CD8-positive, alpha-beta memory T cell (primary cell): ENCODE data around the gene TMEM63B. TPM values are rescaled to one million over a fixed set of nuclear protein-coding genes. Genes with fewer than 3 reads are reported as not detected.

ENCODE experiments used
- CTCF ChIA-PET: fragments of 350-600 bp; sonication (Branson Sonifier 250); formaldehyde crosslinking; loops from one replicate; lab custom pipeline; 2021; ENCODE audit warnings: antibody characterized with exemption; lab: Charles Lee
- POLR2A ChIA-PET: fragments of 350-600 bp; sonication (Branson Sonifier 250); formaldehyde crosslinking; loops from one replicate; lab custom pipeline; 2021; ENCODE audit warnings: antibody characterized with exemption; lab: Charles Lee
- DNase-seq, 5 donors: peaks; one replicate each; pipeline versions ENCODE4 v3.0.0 to v3.0.0-alpha.2; 2020 to 2022; ENCODE audit warnings: mixed read lengths in 1 of 5
- H3K27ac ChIP-seq: one replicate; pipeline ENCODE4 v1.7.0; 2013; ENCODE audit warnings: low read depth, mild to moderate bottlenecking, low read length, moderate library complexity
- H3K27me3 ChIP-seq: 2 replicates; pipeline ENCODE4 v1.7.0; 2013; ENCODE audit warnings: low read length, mild to moderate bottlenecking; ENCODE audit not compliant: insufficient read depth, poor library complexity, severe bottlenecking
- H3K36me3 ChIP-seq: 2 replicates; pipeline ENCODE4 v1.7.0; 2013; ENCODE audit warnings: mild to moderate bottlenecking, low read length, moderate library complexity; ENCODE audit not compliant: insufficient read depth
- H3K4me1 ChIP-seq: 2 replicates; pipeline ENCODE4 v1.7.0; 2013; ENCODE audit warnings: mild to moderate bottlenecking, low read length, moderate library complexity; ENCODE audit not compliant: insufficient read depth
- H3K4me3 ChIP-seq: 2 replicates; pipeline ENCODE4 v1.7.0; 2013; ENCODE audit warnings: mild to moderate bottlenecking, low read length
- H3K9me3 ChIP-seq: 2 replicates; pipeline ENCODE4 v1.7.0; 2013; ENCODE audit warnings: mild to moderate bottlenecking, low read length
- H3K27ac Mint-ChIP-seq, 8 donors: one replicate each; pipeline ENCODE4 v1.8.0; 2020 to 2021; ENCODE audit warnings: mixed read lengths in 8 of 8, mild to moderate bottlenecking in 6 of 8, inconsistent platforms in 3 of 8, moderate library complexity in 3 of 8
- H3K27me3 Mint-ChIP-seq, 2 donors: one replicate each; pipeline ENCODE4 v1.8.0; 2020 to 2021; ENCODE audit warnings: mixed read lengths in 2 of 2, mild to moderate bottlenecking in 1 of 2, moderate library complexity in 1 of 2
- H3K36me3 Mint-ChIP-seq, 3 donors: one replicate each; pipeline ENCODE4 v1.8.0; 2020 to 2021; ENCODE audit warnings: mixed read lengths in 3 of 3, inconsistent platforms in 1 of 3, mild to moderate bottlenecking in 1 of 3
- H3K4me1 Mint-ChIP-seq, 3 donors: one replicate each; pipeline ENCODE4 v1.8.0; 2020 to 2021; ENCODE audit warnings: mixed read lengths in 3 of 3, inconsistent platforms in 1 of 3, mild to moderate bottlenecking in 1 of 3
- H3K4me3 Mint-ChIP-seq, 7 donors: one replicate each; pipeline ENCODE4 v1.8.0; 2020 to 2021; ENCODE audit warnings: mixed read lengths in 7 of 7, mild to moderate bottlenecking in 6 of 7, moderate library complexity in 4 of 7, inconsistent platforms in 2 of 7
- H3K9me3 Mint-ChIP-seq, 5 donors: one replicate each; pipeline ENCODE4 v1.8.0; 2020 to 2022; ENCODE audit warnings: mixed read lengths in 5 of 5, mild to moderate bottlenecking in 3 of 5, moderate library complexity in 2 of 5, inconsistent platforms in 1 of 5
- polyA plus RNA-seq: library from polyadenylated mRNA; unstranded; fragments of 300-500 nt; fragmentation: Illumina TruSeq; gene quantifications from one replicate; pipeline ENCODE4 v1.2.3, GENCODE V29; 2021
- total RNA-seq, 2 experiments: library from RNA; stranded (reverse); gene quantifications; one replicate each; pipeline ENCODE4 v1.2.3, GENCODE V29; 2021

The TMEM63B gene
- total and polyA plus RNA-seq, 3 experiments from 2014 or later: 1.9 to 20.3 (median 18.4) TPM

DNA sequence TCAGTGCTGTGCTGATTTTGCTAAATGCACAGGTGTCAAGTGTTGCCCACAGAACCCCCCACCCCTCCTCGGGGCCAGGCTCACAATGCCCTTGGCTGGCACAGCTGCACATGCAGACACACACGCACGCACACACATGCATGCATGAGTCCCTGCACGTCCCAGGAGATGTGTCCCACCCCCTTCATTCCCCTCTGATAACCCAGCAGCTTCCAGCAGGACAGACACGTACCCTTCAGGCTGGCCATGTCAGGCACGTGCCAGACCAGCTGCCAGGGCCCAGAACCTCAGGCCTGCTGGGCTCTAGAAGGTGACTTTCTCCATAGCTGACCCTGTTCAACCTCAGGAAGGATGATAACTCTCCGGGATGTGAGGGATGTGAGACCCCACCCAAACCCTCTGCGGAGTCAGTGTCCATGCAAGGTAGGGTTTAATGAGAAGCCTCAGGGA, 44.5 kb upstream of the TMEM63B start:
- no peak for DNase-seq
- no peak overlapping the region for H3K27ac ChIP-seq
- Mint-ChIP-seq H3K27ac (no peak overlapping the region), H3K27me3 (peaks cover 3 to 8% of the 10 kb centered on the region in 2 donors), H3K4me1 (no peaks in the 10 kb centered on the region), H3K9me3 (no peaks in the 10 kb centered on the region), H3K4me3 (no peak overlapping the region), H3K36me3 (no peaks in the 10 kb centered on the region)
- ChIA-PET CTCF (interaction anchor here (7.1 kb wide), 1 partner anchor 314 kb away, joined by 72 read pairs; the partner anchor contains the start of gene VEGFA), POLR2A (no interaction called here)
- no peaks in the 10 kb centered on the region for H3K9me3 ChIP-seq
- no peak overlapping the region for H3K4me3 ChIP-seq
- no peaks in the 10 kb centered on the region for H3K36me3 ChIP-seq
- H3K27me3 ChIP-seq: no peaks in the 10 kb centered on the region
- H3K4me1 ChIP-seq: no peaks in the 10 kb centered on the region

- POLR2A ChIA-PET: no interaction called here
- H3K4me3 Mint-ChIP-seq: no peak overlapping the region
- CTCF ChIA-PET: interaction anchor here (1.0 to 7.1 kb wide), 6 partner anchors 10 to 315 kb away, joined by 3 to 72 read pairs (median 7); partner anchors contain the start of gene VEGFA
- peaks cover 0 to 1% (median 0%) of the 10 kb centered on the region in 3 donors for H3K36me3 Mint-ChIP-seq
- Histone ChIP-seq H3K36me3 (no peaks in the 10 kb centered on the region), H3K4me3 (no peak overlapping the region), H3K4me1 (no peaks in the 10 kb centered on the region), H3K27me3 (no peaks in the 10 kb centered on the region), H3K27ac (no peak overlapping the region), H3K9me3 (no peaks in the 10 kb centered on the region)
- H3K27ac Mint-ChIP-seq: no peak overlapping the region
- no peaks in the 10 kb centered on the region for H3K4me1 Mint-ChIP-seq
- H3K27me3 Mint-ChIP-seq: no peaks in the 10 kb centered on the region
- no peaks in the 10 kb centered on the region for H3K9me3 Mint-ChIP-seq
- no peak for DNase-seq
These were observed 42.9 kb upstream of the TMEM63B start for GRCh38 chr6:44084231-44085014.

DNA sequence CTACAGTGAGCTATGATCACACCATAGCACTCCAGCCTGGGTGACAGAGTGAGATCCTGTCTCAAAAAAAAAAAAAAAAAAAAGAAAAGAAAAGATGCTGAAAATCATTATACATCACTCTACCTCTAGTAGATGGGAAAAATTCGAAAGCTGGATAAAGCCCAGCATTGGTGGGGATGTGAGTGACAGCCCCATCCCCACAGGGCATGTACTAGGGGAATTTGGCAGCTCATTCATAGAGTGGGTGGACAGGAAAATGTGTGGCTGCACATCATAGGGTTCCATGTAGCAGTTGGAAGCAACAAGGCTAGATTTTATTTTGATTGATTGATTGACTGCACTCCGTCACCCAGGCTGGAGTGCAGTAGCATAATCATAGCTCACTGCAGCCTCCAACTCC, 42.1 kb upstream of the TMEM63B start:
- no peak overlapping the region for H3K4me3 ChIP-seq
- Mint-ChIP-seq H3K4me1 (no peaks in the 10 kb centered on the region), H3K27ac (no peak overlapping the region), H3K4me3 (no peak overlapping the region), H3K27me3 (no peaks in the 10 kb centered on the region), H3K36me3 (peaks cover 0 to 3% (median 0%) of the 10 kb centered on the region in 3 donors), H3K9me3 (no peaks in the 10 kb centered on the region)
- no peak for DNase-seq
- no peaks in the 10 kb centered on the region for H3K9me3 ChIP-seq
- ChIA-PET CTCF (interaction anchor here (1.0 to 3.3 kb wide), 6 partner anchors 10 to 361 kb away, joined by 3 to 13 read pairs (median 7); partner anchors contain the start of gene VEGFA), POLR2A (no interaction called here)
- no peaks in the 10 kb centered on the region for H3K27me3 ChIP-seq
- no peaks in the 10 kb centered on the region for H3K36me3 ChIP-seq
- H3K27ac ChIP-seq: no peak overlapping the region
- no peaks in the 10 kb centered on the region for H3K4me1 ChIP-seq

DNA sequence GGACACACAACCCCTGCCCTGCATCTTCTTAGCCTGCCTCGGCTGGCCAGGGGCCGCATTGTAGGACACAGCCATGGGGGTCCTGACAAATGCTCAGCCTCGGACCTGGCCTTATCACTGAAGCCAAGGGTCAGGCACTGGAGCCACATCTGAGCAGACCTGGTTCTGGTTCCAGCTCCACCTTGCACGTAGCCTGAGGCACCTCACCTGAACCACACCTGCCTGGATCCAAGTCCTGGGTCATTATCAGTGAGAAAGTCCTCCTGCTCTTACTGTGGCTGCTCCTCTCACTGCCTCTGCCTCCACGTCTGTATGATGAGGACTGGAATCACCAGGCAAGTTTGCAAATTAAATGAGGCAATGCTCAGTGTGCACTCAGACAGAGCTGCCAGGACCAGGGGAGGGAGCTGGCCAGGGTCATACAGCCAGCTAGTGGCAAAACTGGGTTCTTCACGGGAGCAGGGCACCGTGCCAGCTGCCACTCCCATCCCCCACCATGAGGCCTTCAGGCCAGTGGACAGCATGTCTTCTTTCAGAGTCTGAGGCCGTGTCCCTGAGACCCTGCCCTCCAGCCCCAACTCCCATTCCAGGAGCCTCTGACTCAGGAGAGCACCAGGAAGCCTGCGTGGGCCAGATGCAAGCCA, 40.3 kb upstream of the TMEM63B start:
- ChIA-PET CTCF (interaction anchor here (0.8 to 3.3 kb wide), 3 partner anchors 64 to 363 kb away, joined by 3 to 13 read pairs (median 9); partner anchors contain the start of gene VEGFA), POLR2A (no interaction called here)

DNA sequence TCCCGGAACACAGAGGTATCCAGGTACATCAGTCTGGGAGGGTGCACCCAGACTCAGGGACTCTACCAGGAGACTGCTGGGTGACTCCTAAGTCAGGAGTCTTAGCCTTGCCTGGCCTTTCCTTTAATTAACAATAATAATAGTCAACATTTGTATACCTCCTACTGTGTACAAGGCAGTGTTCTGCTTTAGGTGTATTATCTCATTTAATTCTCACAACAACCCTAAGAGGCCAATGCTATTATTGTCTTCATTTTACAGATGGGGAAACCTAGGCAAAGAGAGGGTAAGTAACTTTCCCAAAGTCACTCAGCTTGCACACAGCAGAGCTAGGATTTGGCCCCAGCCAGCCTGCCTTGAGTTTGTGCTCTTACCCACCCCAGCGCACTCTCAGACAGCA, 39.7 kb upstream of the TMEM63B start:
- DNase-seq: no peak
- ChIA-PET CTCF (interaction anchor here (3.3 kb wide), 1 partner anchor 318 kb away, joined by 13 read pairs; the partner anchor contains the start of gene VEGFA), POLR2A (no interaction called here)
- H3K27ac ChIP-seq: no peak overlapping the region
- no peak overlapping the region for H3K4me3 ChIP-seq
- H3K4me3 Mint-ChIP-seq: no peak overlapping the region
- H3K4me1 ChIP-seq: no peaks in the 10 kb centered on the region
- no peaks in the 10 kb centered on the region for H3K27me3 ChIP-seq
- H3K9me3 ChIP-seq: no peaks in the 10 kb centered on the region
- no peaks in the 10 kb centered on the region for H3K27me3 Mint-ChIP-seq
- H3K36me3 ChIP-seq: no peaks in the 10 kb centered on the region
- peaks cover 0 to 6% (median 3%) of the 10 kb centered on the region in 3 donors for H3K36me3 Mint-ChIP-seq
- no peak overlapping the region for H3K27ac Mint-ChIP-seq
- no peaks in the 10 kb centered on the region for H3K4me1 Mint-ChIP-seq
- H3K9me3 Mint-ChIP-seq: no peaks in the 10 kb centered on the region

More for the DNA sequence above, 40.3 kb upstream of the TMEM63B start:
- H3K27ac ChIP-seq: no peak overlapping the region
- H3K9me3 ChIP-seq: no peaks in the 10 kb centered on the region
- Mint-ChIP-seq H3K27ac (peak overlapping the region in 2 of 8 donors; percentile 9 to 47), H3K4me1 (no peaks in the 10 kb centered on the region), H3K27me3 (no peaks in the 10 kb centered on the region), H3K9me3 (no peaks in the 10 kb centered on the region), H3K4me3 (no peak overlapping the region), H3K36me3 (peaks cover 0 to 6% (median 0%) of the 10 kb centered on the region in 3 donors)
- no peak overlapping the region for H3K4me3 ChIP-seq
- DNase-seq: no peak
- H3K4me1 ChIP-seq: no peaks in the 10 kb centered on the region
- no peaks in the 10 kb centered on the region for H3K36me3 ChIP-seq
- no peaks in the 10 kb centered on the region for H3K27me3 ChIP-seq

- Mint-ChIP-seq H3K27me3 (no peaks in the 10 kb centered on the region), H3K4me3 (peak overlapping the region in 1 of 7 donors; percentile 72), H3K4me1 (no peaks in the 10 kb centered on the region), H3K27ac (no peak overlapping the region), H3K9me3 (no peaks in the 10 kb centered on the region), H3K36me3 (peaks cover 0 to 9% (median 3%) of the 10 kb centered on the region in 3 donors)
- ChIA-PET POLR2A (no interaction called here), CTCF (interaction anchor here (0.9 to 1.0 kb wide), 2 partner anchors 10 to 316 kb away, joined by 3 to 4 read pairs; no protein-coding TSS in a partner anchor)
- DNase-seq: no peak
- Histone ChIP-seq H3K4me3 (no peak overlapping the region), H3K27ac (no peak overlapping the region), H3K9me3 (no peaks in the 10 kb centered on the region), H3K4me1 (no peaks in the 10 kb centered on the region), H3K36me3 (no peaks in the 10 kb centered on the region), H3K27me3 (no peaks in the 10 kb centered on the region)
These were observed 38.3 kb upstream of the TMEM63B start for GRCh38 chr6:44088827-44089590.

DNA sequence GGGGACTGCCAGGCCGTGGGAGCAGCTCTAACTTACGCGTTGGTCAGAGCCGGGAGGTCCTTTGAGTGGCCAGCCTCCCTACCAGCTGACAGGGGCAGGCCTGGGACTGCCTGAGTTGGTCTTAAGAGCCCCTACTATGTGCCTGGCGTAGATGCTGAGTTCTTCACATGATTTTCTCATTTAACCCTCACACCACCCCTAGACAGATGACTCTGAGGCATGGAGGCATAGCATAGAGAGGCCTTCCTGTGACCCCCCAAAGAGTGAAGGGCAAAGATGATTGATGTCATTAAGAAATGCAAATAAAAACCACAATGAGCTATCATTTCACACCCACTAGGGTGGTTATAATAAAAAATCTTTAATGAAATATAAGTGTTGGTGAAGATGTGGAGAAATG, 36.9 kb upstream of the TMEM63B start:
- no peaks in the 10 kb centered on the region for H3K4me1 Mint-ChIP-seq
- no peak overlapping the region for H3K4me3 Mint-ChIP-seq
- no peak for DNase-seq
- H3K27ac Mint-ChIP-seq: peak overlapping the region in 1 of 8 donors; percentile 54
- no peaks in the 10 kb centered on the region for H3K9me3 ChIP-seq
- POLR2A ChIA-PET: no interaction called here
- H3K36me3 Mint-ChIP-seq: peaks cover 0 to 19% (median 9%) of the 10 kb centered on the region in 3 donors
- H3K36me3 ChIP-seq: no peaks in the 10 kb centered on the region
- no peaks in the 10 kb centered on the region for H3K27me3 ChIP-seq
- H3K27me3 Mint-ChIP-seq: no peaks in the 10 kb centered on the region
- H3K4me3 ChIP-seq: no peak overlapping the region
- H3K4me1 ChIP-seq: no peaks in the 10 kb centered on the region
- no peak overlapping the region for H3K27ac ChIP-seq
- H3K9me3 Mint-ChIP-seq: no peaks in the 10 kb centered on the region
- CTCF ChIA-PET: interaction anchor here (1.4 kb wide), 1 partner anchor 16 kb away, joined by 4 read pairs; no protein-coding TSS in a partner anchor
